T-helper 1 cell treated with Interleukin-12 subunit alpha and Interleukin-12 subunit beta and Interleukin-4 antibody, amounts not matched to agents 30 ng/mL and 1 ng/mL, for 36 hours (primary cell): ENCODE measurements around the gene COX6B2. TPM values are rescaled to one million over a fixed set of nuclear protein-coding genes. Genes with fewer than 3 reads are reported as not detected.

Experiments used
- intact Hi-C: fragments of 100-400 bp; cut with micrococcal nuclease; formaldehyde crosslinking; loops from one replicate; pipeline ENCODE4 v1.15.1; 2024
- total RNA-seq: library from RNA; stranded (reverse); gene quantifications from 2 replicates; pipeline ENCODE4 v1.2.3, GENCODE V29; 2022

Gene COX6B2
- total RNA-seq, 1 donor from 2014 or later: 0.51 TPM

- intact Hi-C loops: no loop called here
These were observed 10.7 kb upstream of the COX6B2 start for GRCh38 chr19:55365245-55365644.

GRCh38 chr19:55362990-55363716 lies 8.6 kb upstream of the COX6B2 start, which contains the start of gene GARIN5B:
Gene GARIN5B (minus strand): TSS chr19:55363260. CDS start chr19:55363066, 194 bp downstream.
- intact Hi-C loops: no loop called here

- intact Hi-C loops: no loop called here
These were observed 7.9 kb upstream of the COX6B2 start for GRCh38 chr19:55362174-55362989.

GRCh38 chr19:55360902-55361301 lies 6.4 kb upstream of the COX6B2 start:
- intact Hi-C loops: no loop called here

- intact Hi-C loops: no loop called here
These were observed 4.7 kb upstream of the COX6B2 start for GRCh38 chr19:55358943-55359908.

GRCh38 chr19:55358493-55358892 lies 4.0 kb upstream of the COX6B2 start:
- intact Hi-C loops: no loop called here

GRCh38 chr19:55355213-55355821 lies 798 bp upstream of the COX6B2 start:
- intact Hi-C loops: no loop called here

- intact Hi-C loops: loop anchor here (1.0 to 5.0 kb wide), 6 partner anchors 15 to 272 kb away; partner anchors contain the start of genes HSPBP1, KMT5C and RPL28
These were observed 469 bp downstream of the COX6B2 start for GRCh38 chr19:55353803-55354697.

- intact Hi-C loops: loop anchor here (1.0 to 5.0 kb wide), 2 partner anchors 48 to 271 kb away; no protein-coding TSS in a partner anchor
These were observed 1.1 kb downstream of the COX6B2 start for GRCh38 chr19:55353356-55353802.

- intact Hi-C loops: loop anchor here (1.0 to 5.0 kb wide), 2 partner anchors 47 to 270 kb away; no protein-coding TSS in a partner anchor
These were observed 1.9 kb downstream of the COX6B2 start for GRCh38 chr19:55352549-55353145.

GRCh38 chr19:55352040-55352439 lies 2.5 kb downstream of the COX6B2 start:
- intact Hi-C loops: loop anchor here (5.0 kb wide), 1 partner anchor 270 kb away; no protein-coding TSS in a partner anchor

- intact Hi-C loops: loop anchor here (5.0 kb wide), 1 partner anchor 268 kb away; no protein-coding TSS in a partner anchor
These were observed 3.8 kb downstream of the COX6B2 start for GRCh38 chr19:55350620-55351315.

GRCh38 chr19:55348317-55349034 lies 6.0 kb downstream of the COX6B2 start:
- intact Hi-C loops: no loop called here

GRCh38 chr19:55347442-55348009 lies 7.0 kb downstream of the COX6B2 start:
- intact Hi-C loops: no loop called here

GRCh38 chr19:55346725-55347441 lies 7.6 kb downstream of the COX6B2 start:
- intact Hi-C loops: no loop called here
